OCI-LY1 (cell line): ENCODE data around the gene CCDC28B.

Experiments
- H2AFZ ChIP-seq: fragments of 200-600 bp; sonication (generic), shearing (Covaris generic); 2 replicates; pipeline ENCODE4 v1.6.0; 2014; ENCODE audit warnings: antibody characterized with exemption, mild to moderate bottlenecking, low read length
- H3F3A ChIP-seq: fragments of 200-600 bp; sonication (generic), shearing (Covaris generic); 2 replicates; pipeline ENCODE4 v1.6.0; 2014; ENCODE audit warnings: mild to moderate bottlenecking, antibody characterized with exemption, low read length, moderate library complexity; ENCODE audit not compliant: insufficient read depth
- H3K27ac ChIP-seq: fragments of 200-600 bp; sonication (generic); 2 replicates; pipeline ENCODE4 v1.5.1; 2014; ENCODE audit warnings: low read length, mixed run types, mild to moderate bottlenecking, low read depth; ENCODE audit not compliant: poor library complexity, severe bottlenecking
- H3K27me3 ChIP-seq: fragments of 200-600 bp; sonication (generic); 2 replicates; pipeline ENCODE4 v1.6.0; 2014; ENCODE audit warnings: antibody characterized with exemption, mild to moderate bottlenecking, low read length, moderate library complexity; ENCODE audit not compliant: insufficient read depth
- H3K36me3 ChIP-seq: fragments of 200-600 bp; sonication (generic); 2 replicates; pipeline ENCODE4 v1.6.1; 2014; ENCODE audit warnings: mild to moderate bottlenecking, antibody characterized with exemption, low read length, moderate library complexity, mixed read lengths; ENCODE audit not compliant: insufficient read depth
- H3K4me1 ChIP-seq: fragments of 200-600 bp; sonication (generic); 2 replicates; pipeline ENCODE4 v1.5.1; 2014; ENCODE audit warnings: mild to moderate bottlenecking, low read length, moderate library complexity; ENCODE audit not compliant: insufficient read depth, severe bottlenecking
- H3K4me2 ChIP-seq: fragments of 200-600 bp; sonication (generic), shearing (Covaris generic); 2 replicates; pipeline ENCODE4 v1.6.1; 2014; ENCODE audit warnings: low read length
- H3K4me3 ChIP-seq: fragments of 200-600 bp; sonication (generic); 2 replicates; pipeline ENCODE4 v1.5.1; 2014; ENCODE audit warnings: low read length, low read depth, mild to moderate bottlenecking, mixed read lengths; ENCODE audit not compliant: poor library complexity, severe bottlenecking
- H3K79me2 ChIP-seq: fragments of 200-600 bp; shearing (Covaris generic); 2 replicates; pipeline ENCODE4 v1.6.1; 2016; ENCODE audit warnings: mixed run types, low read length, mixed read lengths; ENCODE audit not compliant: insufficient read depth
- H3K9ac ChIP-seq: fragments of 200-600 bp; sonication (generic), shearing (Covaris generic); 2 replicates; pipeline ENCODE4 v1.6.1; 2014; ENCODE audit warnings: mild to moderate bottlenecking, low read length, mixed read lengths
- H3K9me2 ChIP-seq: fragments of 200-600 bp; sonication (generic), shearing (Covaris generic); 2 replicates; pipeline ENCODE4 v1.6.1; 2014; ENCODE audit warnings: low read depth, mild to moderate bottlenecking, low read length, mixed read lengths
- H3K9me3 ChIP-seq: fragments of 200-600 bp; shearing (Covaris generic); 2 replicates; pipeline ENCODE4 v1.6.1; 2014; ENCODE audit warnings: low read length, mixed read lengths
- H4K20me1 ChIP-seq: fragments of 200-600 bp; sonication (generic), shearing (Covaris generic); 2 replicates; pipeline ENCODE4 v1.6.0; 2016; ENCODE audit warnings: mild to moderate bottlenecking, low read length; ENCODE audit not compliant: insufficient read depth
- CTCF ChIP-seq: fragments of 200-600 bp; sonication (generic), shearing (Covaris generic); IDR thresholded peaks from 2 replicates; pipeline ENCODE4 v1.5.1; 2017; ENCODE audit warnings: mild to moderate bottlenecking, antibody characterized with exemption, low read length, moderate library complexity, mixed read lengths
- EZH2 ChIP-seq: fragments of 200-600 bp; sonication (generic), shearing (Covaris generic); IDR thresholded peaks from 2 replicates; pipeline ENCODE4 v1.8.0; 2017; ENCODE audit warnings: borderline replicate concordance, mixed run types, mild to moderate bottlenecking, antibody characterized with exemption, low read length, moderate library complexity, mixed read lengths

CCDC28B gene

GRCh38 chr1:32216566-32216965, 16.2 kb downstream of the CCDC28B start:
- no peak overlapping the region for H3K9ac ChIP-seq
- H3K4me2 ChIP-seq: no peak overlapping the region
- peaks cover 20% of the 10 kb centered on the region; the same call in 1 of the 2 replicates for H3K36me3 ChIP-seq

GRCh38 chr1:32219022-32219421, 18.6 kb downstream of the CCDC28B start:
- Histone ChIP-seq H3K9me3 (no peaks in the 10 kb centered on the region), H3K9me2 (no peaks in the 10 kb centered on the region), H3K27me3 (no peaks in the 10 kb centered on the region), H3K9ac (no peak overlapping the region), H3K36me3 (peaks cover 26% of the 10 kb centered on the region; the same call in 1 of the 2 replicates), H3K79me2 (peaks cover 15% of the 10 kb centered on the region), H4K20me1 (no peaks in the 10 kb centered on the region), H3K4me3 (no peak overlapping the region), H2AFZ (no peak overlapping the region), H3K4me1 (peaks cover 30% of the 10 kb centered on the region), H3K27ac (no peak overlapping the region), H3K4me2 (no peak overlapping the region), H3F3A (no peaks in the 10 kb centered on the region)
- TF ChIP-seq EZH2 (no peak), CTCF (no peak)

More at GRCh38 chr1:32216566-32216965, 16.2 kb downstream of the CCDC28B start:
- H3K9me2 ChIP-seq: no peaks in the 10 kb centered on the region
- H3F3A ChIP-seq: no peaks in the 10 kb centered on the region
- no peaks in the 10 kb centered on the region for H3K9me3 ChIP-seq
- H3K79me2 ChIP-seq: no peaks in the 10 kb centered on the region
- no peak overlapping the region for H2AFZ ChIP-seq
- H3K27ac ChIP-seq: no peak overlapping the region
- no peaks in the 10 kb centered on the region for H4K20me1 ChIP-seq
- peaks cover 15% of the 10 kb centered on the region for H3K4me1 ChIP-seq
- H3K4me3 ChIP-seq: no peak overlapping the region
- TF ChIP-seq CTCF (no peak), EZH2 (no peak)
- no peaks in the 10 kb centered on the region for H3K27me3 ChIP-seq

DNA sequence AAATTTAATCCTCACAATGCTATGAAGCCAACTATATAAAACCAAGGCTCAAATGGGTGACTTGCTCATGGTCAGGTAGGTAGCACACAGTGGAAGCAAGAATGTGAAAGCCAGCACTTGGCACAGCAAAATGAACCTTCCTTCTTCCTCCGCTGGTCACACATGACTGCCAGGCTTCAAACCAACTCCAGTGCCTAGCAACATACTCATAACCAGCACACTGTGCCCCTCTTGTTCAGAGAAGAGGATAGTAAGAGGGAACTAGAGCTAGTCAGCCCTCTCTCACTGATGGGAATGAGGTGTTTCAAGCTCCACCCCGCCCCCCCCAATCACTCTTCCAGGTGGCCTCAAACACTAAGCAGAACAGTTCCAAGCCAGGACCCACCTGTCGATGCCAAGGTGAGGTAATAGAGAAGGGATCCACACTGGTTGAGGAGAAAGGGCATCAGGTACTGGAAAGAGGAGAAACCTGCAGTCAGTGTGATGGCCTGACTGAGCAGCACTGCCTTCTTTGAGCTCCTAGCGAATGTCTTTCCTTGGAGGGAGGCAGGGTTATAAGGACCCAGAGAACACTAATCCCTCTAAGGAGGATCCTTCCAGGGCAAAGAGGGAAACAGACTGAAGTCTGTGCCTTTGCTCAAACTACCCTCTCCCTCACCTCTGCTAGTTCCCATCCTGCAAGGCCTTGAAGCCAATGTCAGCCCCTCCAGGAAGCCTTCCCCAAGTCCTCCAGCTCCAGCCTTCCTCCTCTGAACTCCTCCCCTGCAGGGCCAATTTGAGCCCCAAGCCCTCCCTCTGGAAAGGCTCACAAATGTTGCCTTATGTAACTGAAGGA, 20.6 kb downstream of the CCDC28B start:
- TF ChIP-seq CTCF (no peak), EZH2 (no peak)
- Histone ChIP-seq H3F3A (no peaks in the 10 kb centered on the region), H3K4me3 (peak overlapping the region; percentile 84), H4K20me1 (no peaks in the 10 kb centered on the region), H3K9me3 (no peaks in the 10 kb centered on the region), H3K4me1 (peaks cover 31% of the 10 kb centered on the region), H3K27me3 (no peaks in the 10 kb centered on the region), H3K27ac (peak overlapping the region; percentile 73), H3K79me2 (peaks cover 15% of the 10 kb centered on the region), H2AFZ (no peak overlapping the region), H3K4me2 (peak overlapping the region; percentile 62), H3K9ac (peak overlapping the region; percentile 84; the same call in 1 of the 2 replicates), H3K9me2 (no peaks in the 10 kb centered on the region), H3K36me3 (peaks cover 33% of the 10 kb centered on the region)
